ENCODE results near the gene CCDC187. TPM values are rescaled to one million over a fixed set of nuclear protein-coding genes. Genes with fewer than 3 reads are reported as not detected.
"Not testable (repeated sequence)": the region's sequence is repeated elsewhere in the genome, so short reads cannot be mapped to it uniquely, and the experiment has no call there.

Gene CCDC187
- total RNA-seq, 1 donor from 2014 or later, result not detected

- intact Hi-C loops (cut with micrococcal nuclease), result loop anchor here (1.0 kb wide), 1 partner anchor 23 kb away; no protein-coding TSS in a partner anchor
- peak; percentile 94 for DNase-seq
- no peaks in the 10 kb centered on the region for H3K36me3 Mint-ChIP-seq (ENCODE audit: low read depth)
- H3K4me3 Mint-ChIP-seq, result peak overlapping the region; percentile 70
- peaks cover 4% of the 10 kb centered on the region for H3K4me1 Mint-ChIP-seq
- H3K27ac Mint-ChIP-seq, result peak overlapping the region; percentile 80
- H3K27me3 Mint-ChIP-seq, result peaks cover 12% of the 10 kb centered on the region
- no peaks in the 10 kb centered on the region for H3K9me3 Mint-ChIP-seq
These were observed 36.4 kb downstream of the CCDC187 start for GRCh38 chr9:136267261-136268111.

DNA sequence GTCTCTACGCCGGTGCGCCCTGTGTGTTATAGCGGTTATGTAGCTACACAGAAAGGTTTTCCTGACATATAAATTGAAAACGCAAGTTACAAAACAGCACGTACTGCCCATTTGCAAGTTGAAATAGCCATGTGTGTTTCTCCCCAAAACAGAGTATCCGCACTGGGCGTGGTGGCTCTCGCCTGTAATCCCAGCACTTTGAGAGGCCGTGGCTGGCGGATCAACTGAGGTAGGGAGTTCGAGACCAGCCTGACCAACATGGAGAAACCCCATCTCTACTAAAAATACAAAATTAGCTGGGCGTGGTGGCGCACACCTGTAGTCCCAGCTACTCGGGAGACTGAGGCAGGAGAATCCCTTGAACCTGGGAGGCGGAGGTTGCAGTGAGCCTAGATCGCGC is 37.3 kb downstream of the CCDC187 start:
- H3K9me3 Mint-ChIP-seq; H3K4me1 Mint-ChIP-seq; H3K36me3 Mint-ChIP-seq (ENCODE audit: low read depth); DNase-seq: not testable (repeated sequence)
- Mint-ChIP-seq H3K27me3 (peaks cover 12% of the 10 kb centered on the region), H3K27ac (peak overlapping the region; percentile 72), H3K4me3 (peak overlapping the region; percentile 70)
- intact Hi-C loops (cut with micrococcal nuclease), result loop anchor here (1.0 kb wide), 1 partner anchor 22 kb away; no protein-coding TSS in a partner anchor

- DNase-seq, result no peak
- H3K36me3 Mint-ChIP-seq (ENCODE audit: low read depth), result no peaks in the 10 kb centered on the region
- H3K9me3 Mint-ChIP-seq, result no peaks in the 10 kb centered on the region
- intact Hi-C loops (cut with micrococcal nuclease), result no loop called here
- H3K27me3 Mint-ChIP-seq, result peaks cover 12% of the 10 kb centered on the region
- peaks cover 4% of the 10 kb centered on the region for H3K4me1 Mint-ChIP-seq
- no peak overlapping the region for H3K27ac Mint-ChIP-seq
- no peak overlapping the region for H3K4me3 Mint-ChIP-seq
These were observed 38.1 kb downstream of the CCDC187 start for GRCh38 chr9:136265561-136266355.

DNA sequence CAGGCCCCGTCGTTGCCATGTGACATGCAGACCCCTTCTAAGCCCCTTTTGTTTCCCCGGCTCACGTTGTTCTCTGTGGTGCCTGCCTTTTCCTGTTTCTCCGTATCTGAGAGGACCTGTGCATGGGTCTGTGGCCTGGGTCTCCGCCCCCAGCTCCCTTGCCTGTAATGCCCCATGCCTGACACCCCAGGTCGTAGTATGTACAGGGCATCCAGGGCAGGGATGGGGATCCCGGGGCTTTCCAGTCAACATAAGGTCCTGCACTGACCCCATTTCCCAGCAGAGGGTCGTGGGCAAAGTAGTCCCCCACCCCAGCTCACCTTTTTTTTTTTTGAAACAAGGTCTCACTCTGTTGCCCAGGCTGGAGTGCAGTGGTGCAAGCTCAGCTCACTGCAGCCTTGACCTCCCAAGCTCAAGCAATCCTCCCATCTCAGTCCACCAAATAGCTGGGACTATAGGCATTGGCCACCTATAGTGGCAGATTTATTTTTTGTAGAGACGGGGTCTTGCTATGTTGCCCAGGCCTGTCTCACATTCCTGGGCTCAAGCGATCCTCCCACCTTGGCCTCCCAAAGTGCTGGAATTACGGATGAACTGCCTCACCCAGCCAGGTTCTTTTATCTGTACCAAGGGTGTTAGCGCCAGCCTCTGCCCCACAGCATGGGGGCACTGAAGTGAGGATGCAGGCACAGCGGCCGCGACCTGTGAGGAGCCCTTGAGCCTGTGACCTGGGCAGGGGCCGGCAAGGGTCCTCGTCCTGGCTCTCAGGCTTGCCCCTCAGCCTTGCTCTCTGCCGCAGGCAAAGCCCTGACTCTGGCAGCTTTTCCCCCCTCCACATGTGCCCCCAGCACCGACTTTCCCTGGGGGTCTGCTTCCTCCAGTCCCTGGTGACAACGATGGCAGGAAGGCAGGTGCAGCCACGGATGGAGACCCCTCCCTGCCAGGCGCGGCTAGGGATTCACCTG is 39.2 kb downstream of the CCDC187 start:
- no peak for DNase-seq
- H3K36me3 Mint-ChIP-seq (ENCODE audit: low read depth), result no peaks in the 10 kb centered on the region
- H3K27me3 Mint-ChIP-seq, result peaks cover 11% of the 10 kb centered on the region
- no peaks in the 10 kb centered on the region for H3K9me3 Mint-ChIP-seq
- H3K4me1 Mint-ChIP-seq, result peaks cover 4% of the 10 kb centered on the region
- H3K27ac Mint-ChIP-seq, result no peak overlapping the region
- H3K4me3 Mint-ChIP-seq, result no peak overlapping the region
- intact Hi-C loops (cut with micrococcal nuclease), result no loop called here

- intact Hi-C loops (cut with micrococcal nuclease), result no loop called here
- Mint-ChIP-seq H3K4me3 (no peak overlapping the region), H3K9me3 (no peaks in the 10 kb centered on the region), H3K4me1 (peaks cover 4% of the 10 kb centered on the region), H3K27ac (no peak overlapping the region), H3K36me3 (ENCODE audit: low read depth) (no peaks in the 10 kb centered on the region), H3K27me3 (peaks cover 8% of the 10 kb centered on the region)
- DNase-seq, result no peak
These were observed 39.9 kb downstream of the CCDC187 start for GRCh38 chr9:136264031-136264430.

DNA sequence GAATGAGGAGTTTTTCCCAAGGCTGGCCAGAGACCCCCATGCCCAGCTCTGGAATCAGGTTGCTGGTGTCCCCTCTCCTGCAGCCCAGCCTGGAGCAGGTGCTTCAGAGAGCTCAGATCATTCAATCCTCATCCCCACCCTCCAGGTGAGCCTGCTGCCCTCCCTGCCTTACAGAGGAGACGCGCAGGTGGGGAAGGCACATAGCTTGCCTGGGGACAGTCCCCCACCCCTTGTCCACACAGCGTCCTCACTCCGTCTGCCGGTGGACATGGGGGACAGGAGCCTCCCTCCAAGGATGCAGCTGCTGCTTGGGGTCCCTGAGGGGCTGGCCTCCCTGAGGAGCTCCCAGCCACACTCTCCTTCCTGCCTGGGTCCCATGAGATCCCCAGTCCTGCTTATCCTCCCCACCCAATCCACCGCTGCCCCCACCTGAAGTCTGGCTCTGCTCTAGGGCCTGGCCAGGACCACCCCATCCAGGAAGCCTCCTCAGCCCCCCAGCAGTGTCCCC is 41.2 kb downstream of the CCDC187 start:
- Mint-ChIP-seq H3K27ac (no peak overlapping the region), H3K36me3 (ENCODE audit: low read depth) (no peaks in the 10 kb centered on the region), H3K4me3 (no peak overlapping the region), H3K9me3 (no peaks in the 10 kb centered on the region), H3K4me1 (peaks cover 4% of the 10 kb centered on the region), H3K27me3 (no peaks in the 10 kb centered on the region)
- DNase-seq, result no peak
- intact Hi-C loops (cut with micrococcal nuclease), result no loop called here

- Mint-ChIP-seq H3K9me3 (no peaks in the 10 kb centered on the region), H3K27ac (no peak overlapping the region), H3K4me3 (no peak overlapping the region), H3K27me3 (no peaks in the 10 kb centered on the region), H3K4me1 (peaks cover under 1% of the 10 kb centered on the region), H3K36me3 (ENCODE audit: low read depth) (no peaks in the 10 kb centered on the region)
- DNase-seq, result no peak
- intact Hi-C loops (cut with micrococcal nuclease), result no loop called here
These were observed 42.0 kb downstream of the CCDC187 start for GRCh38 chr9:136261686-136262430.

- Mint-ChIP-seq H3K36me3 (ENCODE audit: low read depth) (no peaks in the 10 kb centered on the region), H3K4me1 (no peaks in the 10 kb centered on the region), H3K4me3 (no peak overlapping the region), H3K9me3 (no peaks in the 10 kb centered on the region), H3K27me3 (no peaks in the 10 kb centered on the region), H3K27ac (no peak overlapping the region)
- no peak for DNase-seq
- intact Hi-C loops (cut with micrococcal nuclease), result no loop called here
These were observed 42.9 kb downstream of the CCDC187 start for GRCh38 chr9:136260936-136261472.

GRCh38 chr9:136260521-136260920 is 43.4 kb downstream of the CCDC187 start:
- Mint-ChIP-seq H3K27me3 (no peaks in the 10 kb centered on the region), H3K4me3 (no peak overlapping the region)

GRCh38 chr9:136259836-136260235 is 44.1 kb downstream of the CCDC187 start:
- DNase-seq, result no peak
- H3K4me1 Mint-ChIP-seq, result no peaks in the 10 kb centered on the region
- H3K27ac Mint-ChIP-seq, result no peak overlapping the region
- H3K27me3 Mint-ChIP-seq, result no peaks in the 10 kb centered on the region
- H3K9me3 Mint-ChIP-seq, result no peaks in the 10 kb centered on the region
- H3K36me3 Mint-ChIP-seq (ENCODE audit: low read depth), result no peaks in the 10 kb centered on the region
- intact Hi-C loops (cut with micrococcal nuclease), result no loop called here
- H3K4me3 Mint-ChIP-seq, result no peak overlapping the region

More at GRCh38 chr9:136260521-136260920, 43.4 kb downstream of the CCDC187 start:
- intact Hi-C loops (cut with micrococcal nuclease), result no loop called here
- Mint-ChIP-seq H3K27ac (no peak overlapping the region), H3K36me3 (ENCODE audit: low read depth) (no peaks in the 10 kb centered on the region), H3K9me3 (no peaks in the 10 kb centered on the region), H3K4me1 (no peaks in the 10 kb centered on the region)
- no peak for DNase-seq

GRCh38 chr9:136259517-136259813 is 44.4 kb downstream of the CCDC187 start:
- no peaks in the 10 kb centered on the region for H3K27me3 Mint-ChIP-seq
- H3K4me1 Mint-ChIP-seq, result no peaks in the 10 kb centered on the region
- H3K4me3 Mint-ChIP-seq, result no peak overlapping the region
- H3K9me3 Mint-ChIP-seq, result no peaks in the 10 kb centered on the region
- H3K36me3 Mint-ChIP-seq (ENCODE audit: low read depth), result no peaks in the 10 kb centered on the region
- no peak overlapping the region for H3K27ac Mint-ChIP-seq
- no peak for DNase-seq
- intact Hi-C loops (cut with micrococcal nuclease), result no loop called here

DNA sequence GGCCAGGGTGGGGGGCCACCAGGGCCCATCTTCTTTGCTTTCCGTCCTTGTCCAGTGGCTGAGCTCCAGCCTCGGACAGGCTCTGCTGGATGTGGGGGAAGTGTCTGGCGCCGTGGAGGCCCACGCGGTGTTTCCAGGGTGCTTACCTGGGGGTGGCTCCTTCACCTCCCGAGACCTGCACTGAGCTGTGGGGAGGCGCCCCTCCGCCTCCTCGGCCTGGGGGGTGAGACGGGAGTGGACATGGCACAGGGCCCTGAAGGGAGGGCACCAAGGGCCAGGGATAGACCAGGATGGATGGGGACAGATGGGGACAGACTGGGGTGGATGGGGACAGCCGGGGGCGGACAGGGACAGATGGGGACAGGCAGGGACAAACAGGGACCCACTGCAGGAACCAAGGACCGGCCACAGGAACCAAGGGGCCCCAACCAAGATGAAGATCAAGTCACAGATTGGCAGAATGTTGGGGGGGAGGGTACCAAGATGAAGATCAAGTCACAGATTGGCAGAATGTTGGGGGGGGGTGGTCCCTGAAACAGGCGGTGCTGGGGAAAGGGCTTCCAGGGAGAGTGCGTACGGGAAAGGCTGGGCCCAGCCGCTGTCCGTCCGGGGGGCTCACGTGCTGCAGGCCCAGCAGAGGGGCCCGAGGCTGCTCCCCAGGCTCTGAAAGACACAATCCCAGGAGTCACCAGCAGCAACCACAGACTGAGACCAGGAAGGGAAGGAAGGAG is 44.9 kb downstream of the CCDC187 start:
- Mint-ChIP-seq H3K27ac (no peak overlapping the region), H3K4me1 (no peaks in the 10 kb centered on the region), H3K4me3 (no peak overlapping the region), H3K27me3 (no peaks in the 10 kb centered on the region), H3K9me3 (no peaks in the 10 kb centered on the region), H3K36me3 (ENCODE audit: low read depth) (no peaks in the 10 kb centered on the region)
- DNase-seq, result no peak
- intact Hi-C loops (cut with micrococcal nuclease), result no loop called here
